Measurements from ENCODE around the gene CHMP1A.

DNA sequence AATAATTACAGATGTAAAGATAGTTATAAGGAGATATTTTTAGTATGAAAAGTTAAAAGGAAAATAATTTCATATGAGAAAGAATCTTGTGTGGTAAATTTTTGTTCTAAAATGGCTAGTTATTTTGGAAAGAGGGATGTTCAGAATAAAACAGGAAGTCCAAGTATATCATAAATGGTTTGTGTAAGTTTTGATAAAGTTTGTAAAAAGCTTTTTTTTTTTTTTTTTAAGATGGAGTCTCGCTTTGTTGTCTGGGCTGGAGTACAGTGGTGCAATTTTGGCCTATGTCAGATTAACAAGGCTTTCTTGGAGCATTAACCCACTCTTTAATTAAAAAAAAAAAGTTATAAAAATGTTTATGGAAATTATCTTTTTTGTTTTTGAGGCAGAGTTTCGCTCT lies 20.8 kb upstream of the CHMP1A start:
- TF ChIP-seq, protein P1, sequence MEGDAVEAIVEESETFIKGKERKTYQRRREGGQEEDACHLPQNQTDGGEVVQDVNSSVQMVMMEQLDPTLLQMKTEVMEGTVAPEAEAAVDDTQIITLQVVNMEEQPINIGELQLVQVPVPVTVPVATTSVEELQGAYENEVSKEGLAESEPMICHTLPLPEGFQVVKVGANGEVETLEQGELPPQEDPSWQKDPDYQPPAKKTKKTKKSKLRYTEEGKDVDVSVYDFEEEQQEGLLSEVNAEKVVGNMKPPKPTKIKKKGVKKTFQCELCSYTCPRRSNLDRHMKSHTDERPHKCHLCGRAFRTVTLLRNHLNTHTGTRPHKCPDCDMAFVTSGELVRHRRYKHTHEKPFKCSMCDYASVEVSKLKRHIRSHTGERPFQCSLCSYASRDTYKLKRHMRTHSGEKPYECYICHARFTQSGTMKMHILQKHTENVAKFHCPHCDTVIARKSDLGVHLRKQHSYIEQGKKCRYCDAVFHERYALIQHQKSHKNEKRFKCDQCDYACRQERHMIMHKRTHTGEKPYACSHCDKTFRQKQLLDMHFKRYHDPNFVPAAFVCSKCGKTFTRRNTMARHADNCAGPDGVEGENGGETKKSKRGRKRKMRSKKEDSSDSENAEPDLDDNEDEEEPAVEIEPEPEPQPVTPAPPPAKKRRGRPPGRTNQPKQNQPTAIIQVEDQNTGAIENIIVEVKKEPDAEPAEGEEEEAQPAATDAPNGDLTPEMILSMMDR (IDR thresholded peaks at IDR 0.05; ENCODE audit: low read depth, low read length), result no peak
- TF ChIP-seq EZH2phosphoT487 (IDR thresholded peaks at IDR 0.05; ENCODE audit: low read depth), result no peak
